ENCODE data around the gene JMJD7.

The JMJD7 gene

DNA sequence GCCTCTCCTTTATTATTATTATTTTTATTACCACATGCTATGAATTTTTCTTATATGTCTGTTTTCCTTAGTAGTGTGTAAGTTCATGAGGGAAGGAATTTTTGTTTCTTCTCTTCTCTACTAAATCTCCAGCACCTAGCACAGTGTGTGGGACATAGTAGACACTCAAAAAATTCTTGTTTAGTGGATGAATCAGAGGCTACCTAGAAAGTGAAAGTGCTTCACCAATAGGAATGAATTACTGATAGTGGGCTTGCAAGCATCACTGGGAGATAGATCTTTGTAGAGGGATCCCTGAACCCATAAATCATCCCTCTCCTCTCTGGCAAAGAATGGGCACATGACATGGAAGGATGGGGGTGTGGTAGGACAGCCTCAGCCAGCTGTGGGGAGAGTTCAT lies 57.4 kb downstream of the JMJD7 start:
- no peaks in the 10 kb centered on the region for H3K9me3 ChIP-seq
- no peak overlapping the region for H3K4me3 ChIP-seq
- H3K36me3 ChIP-seq (replicated peaks), result no peaks in the 10 kb centered on the region
- in situ Hi-C loops (cut with MboI; ENCODE audit: low sequenced_read_pairs), result no loop called here
- DNase-seq (ENCODE audit: low spot score in 2 of 2), result no peak
- H3K27me3 ChIP-seq (ENCODE audit: low read depth), result no peaks in the 10 kb centered on the region
- H3K4me1 ChIP-seq, result no peaks in the 10 kb centered on the region

DNA sequence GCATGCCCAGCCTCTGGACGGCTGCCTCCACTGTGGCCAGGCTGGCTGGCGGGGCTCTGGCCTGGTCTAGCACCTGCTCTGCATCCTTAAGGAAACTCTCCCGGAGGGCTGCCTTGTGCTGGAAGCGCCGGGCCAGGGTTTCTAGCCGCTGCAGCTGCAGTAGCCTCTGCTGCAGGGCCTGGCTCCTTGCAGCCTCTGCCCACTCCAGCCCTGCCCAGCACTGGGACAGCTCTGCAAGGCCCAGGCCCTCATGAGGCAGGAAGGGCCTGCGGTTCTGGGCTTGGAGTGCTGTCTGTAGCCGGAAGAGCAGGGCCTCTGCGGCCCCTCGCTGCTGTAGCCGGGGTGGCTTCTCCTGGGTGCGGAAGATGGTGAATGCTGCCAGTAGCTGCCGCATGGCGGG lies 57.9 kb downstream of the JMJD7 start:
- in situ Hi-C loops (cut with MboI; ENCODE audit: low sequenced_read_pairs), result no loop called here
- H3K9me3 ChIP-seq, result no peaks in the 10 kb centered on the region
- no peak overlapping the region for H3K4me3 ChIP-seq

DNA sequence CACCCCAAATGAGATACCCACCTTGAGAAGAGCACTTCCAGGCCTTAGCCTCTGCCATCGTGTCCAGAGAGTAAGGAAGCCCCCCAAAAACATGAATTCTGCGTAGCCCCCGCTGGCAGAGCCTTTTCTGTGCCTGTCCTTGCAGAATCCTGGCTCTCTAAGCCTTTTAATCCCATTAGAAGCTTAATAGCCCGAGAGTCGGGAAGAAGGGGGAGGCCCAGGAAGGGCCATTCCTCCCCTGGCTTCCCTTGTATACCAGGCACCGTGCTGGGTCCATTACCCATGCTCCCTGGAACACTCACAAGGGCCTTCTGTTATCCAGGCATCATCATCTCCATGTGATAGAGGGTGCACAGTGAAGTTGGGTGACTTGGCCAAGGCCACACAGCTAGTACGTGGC lies 58.8 kb downstream of the JMJD7 start:
- Histone ChIP-seq H3K4me1 (no peaks in the 10 kb centered on the region), H3K4me3 (no peak overlapping the region), H3K36me3 (replicated peaks) (no peaks in the 10 kb centered on the region), H3K27me3 (ENCODE audit: low read depth) (no peaks in the 10 kb centered on the region), H3K9me3 (no peaks in the 10 kb centered on the region)
- DNase-seq (ENCODE audit: low spot score in 2 of 2), result no peak
- in situ Hi-C loops (cut with MboI; ENCODE audit: low sequenced_read_pairs), result no loop called here

More for the DNA sequence above, 57.9 kb downstream of the JMJD7 start:
- Histone ChIP-seq H3K36me3 (replicated peaks) (no peaks in the 10 kb centered on the region), H3K4me1 (no peaks in the 10 kb centered on the region), H3K27me3 (ENCODE audit: low read depth) (no peaks in the 10 kb centered on the region)
- DNase-seq (ENCODE audit: low spot score in 2 of 2), result no peak

GRCh38 chr15:41887161-41887560 lies 59.3 kb downstream of the JMJD7 start:
- in situ Hi-C loops (cut with MboI; ENCODE audit: low sequenced_read_pairs), result no loop called here
- no peak for DNase-seq (ENCODE audit: low spot score in 2 of 2)
- H3K27me3 ChIP-seq (ENCODE audit: low read depth), result no peaks in the 10 kb centered on the region
- H3K9me3 ChIP-seq, result no peaks in the 10 kb centered on the region
- no peaks in the 10 kb centered on the region for H3K36me3 ChIP-seq (replicated peaks)
- H3K4me1 ChIP-seq, result no peaks in the 10 kb centered on the region
- H3K4me3 ChIP-seq, result no peak overlapping the region

Measured in HAP-1 (cell line).